Right ventricle myocardium superior (tissue), 1 donor: ENCODE results near the gene TBC1D30. TPM values are rescaled to one million over a fixed set of nuclear protein-coding genes. Genes with fewer than 3 reads are reported as not detected.

Source experiments
- total RNA-seq: library from RNA; stranded (reverse); fragmentation: NEBNext Ultra II Directional; extraction: Animal tissue kit (Norgen Biotek cat#: 25700); gene quantifications from one replicate; pipeline ENCODE4 v1.2.1, GENCODE V29; 2021
- donor health status: DM: no; HTN: yes; CAD: no; lungs with severe emphysema.

Gene TBC1D30
- total RNA-seq, 1 donor from 2014 or later, result 0.83 TPM

Other genes starting within 250 kb of the TBC1D30 start
- gene RASSF3, start 214.2 kb upstream of the TBC1D30 start, total RNA-seq, result 117 TPM
- gene GNS, start 65.2 kb upstream of the TBC1D30 start, total RNA-seq, result 97.9 TPM